GM21723 (cell line): ENCODE measurements around the gene PDE10A.

Source experiments
- ATAC-seq: cut with Tn5 transposase; IDR thresholded peaks from one replicate; pipeline ENCODE4 v1.9.1; 2021; ENCODE audit warnings: mild to moderate bottlenecking, moderate library complexity; ENCODE audit not compliant: unreplicated experiment

Gene PDE10A

DNA sequence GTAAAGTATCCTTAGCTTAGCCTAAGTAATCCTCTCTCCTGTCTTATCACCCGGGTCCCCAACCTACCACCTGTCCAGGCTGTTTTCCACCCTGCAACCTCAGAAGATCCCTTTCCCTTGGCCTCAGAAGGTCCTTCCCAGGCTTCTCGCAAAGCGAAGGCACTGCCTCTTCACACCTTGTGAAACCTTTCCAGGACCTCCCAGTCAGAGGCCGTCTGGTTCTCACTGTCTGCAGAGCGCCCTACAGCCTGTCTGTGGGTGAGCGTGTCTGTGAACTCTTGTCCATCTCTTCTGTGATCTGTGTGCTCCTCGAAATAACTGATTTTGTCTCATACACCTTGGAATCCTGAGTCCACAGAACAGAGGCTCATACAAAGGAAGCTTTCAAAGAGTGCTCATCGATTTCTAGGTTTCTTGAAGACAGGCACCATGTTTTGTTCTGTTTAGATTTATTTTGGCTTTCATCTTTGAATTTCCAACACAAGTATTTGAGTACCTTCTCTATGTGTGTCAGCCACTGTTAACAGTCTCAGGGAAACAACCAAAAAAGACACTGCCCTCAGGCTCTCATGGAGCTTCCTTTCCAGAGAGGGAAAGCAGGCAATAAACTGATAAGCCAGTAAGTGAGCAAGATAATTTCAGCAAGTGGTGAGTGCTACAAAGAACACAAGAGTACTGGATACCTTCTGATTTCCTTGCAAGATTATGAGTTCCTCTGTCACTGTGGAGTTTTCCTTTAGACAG, 6.3 kb downstream of the PDE10A start:
- no peak for ATAC-seq

DNA sequence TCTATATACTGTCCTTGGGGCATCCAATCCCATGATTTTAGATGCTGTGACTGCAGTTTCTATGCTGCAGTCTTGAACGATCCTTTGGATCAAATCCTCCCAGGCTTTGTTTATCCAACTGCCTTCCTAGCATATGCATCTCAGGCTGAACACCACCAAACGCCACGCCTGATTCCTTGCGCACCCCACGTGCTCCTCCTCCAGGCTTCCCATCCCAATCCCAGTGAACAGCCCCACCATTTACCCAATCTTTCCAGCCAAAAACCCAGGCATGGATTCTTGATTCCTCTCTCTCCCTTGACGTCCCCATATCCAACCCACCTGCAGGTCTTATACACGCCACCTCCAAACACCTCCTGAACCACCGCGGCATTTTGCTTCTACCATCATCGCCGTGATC, 7.8 kb downstream of the PDE10A start:
- ATAC-seq, result no peak

- ATAC-seq, result no peak
Observed at GRCh38 chr6:165654144-165654543, 8.9 kb downstream of the PDE10A start.

GRCh38 chr6:165653607-165654006, 9.4 kb downstream of the PDE10A start:
- no peak for ATAC-seq

DNA sequence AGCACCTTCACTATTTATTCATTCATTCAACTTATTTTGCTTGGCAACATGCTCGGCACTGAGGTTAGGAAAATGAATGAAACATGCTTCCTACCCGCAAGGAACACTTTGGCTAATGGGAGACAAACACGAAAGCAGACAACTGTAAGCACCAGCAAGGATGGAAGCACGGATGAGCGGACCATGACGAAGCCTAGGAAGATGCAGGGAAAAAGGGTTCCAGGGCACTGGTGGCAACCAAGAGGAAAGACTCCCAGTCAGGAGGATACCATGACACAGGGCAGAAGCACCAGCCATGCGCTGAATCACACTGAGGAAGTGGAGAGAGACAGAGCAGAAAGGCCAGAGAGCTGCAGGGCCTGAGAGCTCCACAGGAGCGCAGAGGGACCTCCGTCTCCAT, 9.8 kb downstream of the PDE10A start:
- no peak for ATAC-seq

- no peak for ATAC-seq
Observed at GRCh38 chr6:165652766-165653165, 10.3 kb downstream of the PDE10A start.

- ATAC-seq, result no peak
Observed at GRCh38 chr6:165649166-165650137, 13.6 kb downstream of the PDE10A start.

DNA sequence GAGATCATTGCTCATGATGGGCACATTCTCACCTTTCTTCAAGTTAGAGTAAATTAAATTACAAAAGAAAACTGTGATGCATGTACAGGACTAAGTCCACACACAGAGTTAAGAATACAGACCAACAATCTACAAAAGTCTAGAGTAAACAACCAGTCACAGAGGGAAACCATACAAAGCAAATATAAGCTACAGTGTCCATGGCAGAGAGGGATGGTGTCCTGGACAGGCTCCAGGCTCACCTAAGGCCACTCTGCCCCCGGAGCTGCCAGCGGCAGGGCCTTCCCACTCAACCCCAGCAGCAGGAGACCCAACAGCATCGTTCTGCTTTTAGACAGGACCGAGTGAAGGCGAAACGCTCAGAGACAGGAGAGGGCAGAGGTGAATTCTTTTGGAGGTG, 16.0 kb downstream of the PDE10A start:
- no peak for ATAC-seq

DNA sequence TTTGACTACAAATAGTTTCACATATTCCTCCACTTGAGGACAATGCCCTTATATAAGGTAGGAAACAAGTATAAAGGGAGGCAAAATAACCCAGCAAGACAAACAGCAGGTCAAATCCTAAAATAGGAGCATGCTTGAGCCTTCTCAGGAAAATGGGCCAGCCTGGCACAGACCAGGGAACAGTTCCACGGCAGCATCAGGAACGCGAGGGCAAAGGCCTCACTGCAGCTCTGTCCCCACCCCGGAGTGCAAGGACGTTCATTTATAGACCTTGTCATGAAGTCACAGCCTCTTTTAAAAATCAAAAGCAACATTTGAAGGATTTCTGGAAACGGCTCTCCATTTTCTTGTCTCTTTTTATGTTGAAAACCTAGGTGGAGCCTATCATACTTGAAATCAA, 17.1 kb downstream of the PDE10A start:
- ATAC-seq, result no peak

- no peak for ATAC-seq
Observed at GRCh38 chr6:165644586-165645266, 18.3 kb downstream of the PDE10A start.

DNA sequence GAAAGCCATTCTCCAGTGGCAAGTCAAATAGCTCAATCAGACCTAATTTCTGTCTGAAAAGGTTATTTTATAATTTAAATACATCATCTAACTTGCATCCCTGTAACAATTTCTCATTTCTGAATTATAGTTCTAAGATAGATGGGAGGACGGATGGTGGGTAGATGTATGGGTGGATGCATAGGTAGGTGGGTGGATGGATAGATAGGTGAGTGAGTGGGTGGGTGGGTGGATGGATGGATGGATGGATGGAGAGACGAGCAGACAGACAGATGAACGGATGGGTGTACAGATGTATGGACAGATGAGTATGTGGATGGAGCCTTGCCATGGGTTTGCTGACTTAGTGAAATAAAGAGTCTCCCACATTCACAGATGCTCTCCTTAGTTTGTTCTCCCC, 20.0 kb downstream of the PDE10A start:
- no peak for ATAC-seq

GRCh38 chr6:165641672-165642156, 21.3 kb downstream of the PDE10A start:
- no peak for ATAC-seq

- no peak for ATAC-seq
Observed at GRCh38 chr6:165640806-165641205, 22.2 kb downstream of the PDE10A start.

DNA sequence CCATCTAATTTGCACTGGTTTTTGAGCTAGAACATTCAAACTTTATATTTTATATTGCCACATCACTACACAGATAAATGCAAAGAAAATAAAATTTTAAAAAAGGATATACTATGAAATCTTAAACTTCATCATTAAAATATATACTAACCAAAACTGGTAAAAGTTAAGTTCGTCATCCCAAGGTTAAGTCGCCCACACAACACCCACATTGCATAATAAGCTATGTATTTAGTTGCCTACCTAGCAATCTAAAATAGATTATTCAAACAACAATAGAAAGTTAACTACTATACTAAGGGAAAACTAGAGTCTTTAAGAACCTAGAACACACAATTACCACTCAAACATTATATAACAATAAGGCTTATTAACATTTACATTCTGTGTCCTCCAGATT, 24.5 kb downstream of the PDE10A start:
- ATAC-seq, result no peak

DNA sequence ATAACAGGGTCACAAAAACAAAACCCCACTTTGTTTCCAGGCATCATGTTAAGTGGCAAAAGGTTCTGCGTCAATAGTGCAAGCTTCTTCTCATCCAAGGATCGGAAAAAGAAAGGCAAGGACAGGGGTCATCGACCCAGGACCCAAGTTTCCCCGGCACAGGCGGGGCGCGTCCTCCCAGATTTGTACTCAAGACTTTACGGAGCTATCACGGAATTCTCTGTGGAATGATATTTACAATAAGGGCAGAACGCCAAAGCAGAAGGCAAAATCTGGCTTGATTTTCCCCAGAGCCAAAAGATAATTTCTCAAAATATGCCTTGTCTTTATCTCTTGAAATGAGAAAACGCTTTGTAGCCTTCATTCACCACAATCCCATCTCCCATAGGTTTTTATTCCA, 25.5 kb downstream of the PDE10A start:
- ATAC-seq, result no peak

DNA sequence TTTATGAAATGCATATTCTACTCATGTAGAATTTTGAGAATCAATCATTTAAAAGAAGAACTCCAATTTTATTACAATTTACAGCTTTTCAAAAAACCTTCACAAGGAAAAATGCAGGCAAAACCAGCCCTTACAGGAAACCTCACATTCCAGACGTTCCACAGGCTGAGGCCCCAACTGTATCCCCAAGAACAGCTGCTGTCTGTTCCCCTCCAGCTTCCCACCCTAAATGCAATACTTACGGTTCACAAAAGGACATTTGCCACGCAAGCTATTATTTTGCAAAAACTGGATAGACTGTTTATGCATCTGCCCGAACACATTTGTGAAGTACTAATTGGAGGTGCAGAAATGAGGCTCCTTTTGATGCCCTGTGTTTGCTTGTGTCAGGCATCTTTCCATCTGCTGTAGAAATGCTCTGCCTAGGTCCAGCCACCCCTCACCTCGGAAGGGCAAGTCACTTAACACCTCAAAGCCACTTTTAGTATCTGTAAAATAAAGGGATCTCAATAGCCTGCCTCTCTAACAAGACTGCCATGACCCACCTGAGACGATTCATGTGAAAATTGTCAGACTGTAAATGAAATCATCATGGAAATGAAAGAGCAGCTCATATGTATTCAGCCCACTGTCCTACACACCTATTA, 26.5 kb downstream of the PDE10A start:
- ATAC-seq, result no peak

GRCh38 chr6:165635965-165636364, 27.1 kb downstream of the PDE10A start:
- no peak for ATAC-seq

DNA sequence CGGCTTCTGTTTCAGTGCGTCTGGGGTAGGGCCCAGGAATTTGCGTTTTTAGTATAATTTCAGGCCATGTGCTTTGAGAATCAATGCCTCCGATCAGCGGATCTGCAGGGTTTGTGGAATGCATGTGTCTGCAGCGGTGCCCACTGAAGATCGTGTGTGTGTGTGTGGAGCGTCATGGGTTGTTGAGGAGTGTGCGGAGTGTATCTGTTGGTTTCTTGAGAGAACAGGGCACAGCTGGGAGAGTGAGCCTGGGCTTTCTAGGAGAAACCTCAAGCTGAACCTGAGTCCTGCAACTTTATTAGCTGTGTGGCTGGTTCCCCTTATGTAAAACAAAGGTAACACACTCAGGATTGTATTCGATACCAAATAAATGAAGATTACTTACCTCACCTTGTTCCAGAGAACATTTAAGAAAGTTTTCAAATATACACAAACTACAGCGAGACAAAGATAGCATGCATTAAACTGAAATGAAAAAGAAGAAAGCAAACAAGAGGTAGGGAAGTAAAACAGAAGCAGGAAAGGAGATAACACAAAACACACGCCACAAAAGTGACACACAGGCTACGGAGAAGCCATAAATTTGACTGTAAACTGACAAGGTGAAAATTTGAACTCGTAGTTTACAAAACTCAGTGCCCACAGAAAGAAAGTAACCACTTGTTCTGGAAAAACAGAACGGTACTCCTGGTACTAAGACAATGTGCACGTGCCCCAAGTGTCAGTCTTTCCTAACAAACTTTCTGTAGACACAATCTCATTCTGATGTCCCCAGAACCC, 28.8 kb downstream of the PDE10A start:
- no peak for ATAC-seq

DNA sequence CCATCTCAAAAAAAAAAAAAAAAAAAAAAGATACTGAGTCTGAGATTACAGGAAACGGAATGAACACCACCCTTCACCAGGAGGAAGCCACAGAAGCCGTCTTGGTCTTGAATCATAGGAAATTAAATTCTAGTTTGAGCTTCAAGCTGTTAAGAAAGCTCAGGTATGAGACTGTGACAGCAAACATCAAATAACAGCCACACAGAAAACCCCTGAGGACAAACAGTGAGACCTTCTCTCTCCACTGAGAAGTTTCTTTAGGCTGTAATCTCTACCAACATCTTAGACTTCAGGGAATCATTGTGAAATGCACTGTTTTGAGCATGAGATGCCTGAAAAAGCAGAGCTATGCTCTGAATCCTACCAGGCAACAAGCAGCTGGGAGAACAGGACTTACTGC, 30.8 kb downstream of the PDE10A start:
- no peak for ATAC-seq

DNA sequence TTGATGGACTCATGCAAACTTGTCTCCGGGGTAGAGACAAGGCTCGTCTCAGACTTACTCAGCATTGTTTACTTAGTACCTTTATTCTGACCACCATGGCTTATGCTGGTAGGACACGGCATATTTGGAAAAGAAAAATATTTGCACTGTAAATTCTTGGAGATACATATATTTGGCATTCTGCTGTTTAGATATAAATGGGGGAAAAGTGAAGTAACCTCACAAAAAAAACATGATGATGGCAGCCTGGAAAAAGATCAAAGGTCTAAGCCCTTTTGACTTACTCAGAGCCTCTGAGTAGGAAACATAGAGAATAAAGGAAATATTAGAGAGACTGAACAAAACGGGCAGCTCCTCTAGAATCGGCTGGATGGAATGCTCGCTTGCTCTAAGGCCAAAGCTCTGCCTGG, 32.5 kb downstream of the PDE10A start:
- no peak for ATAC-seq
